NCI-H748 (cell line): ENCODE results near the gene SLC10A7.
A peak's percentile ranks its signal among the peaks of the same experiment; 100 is the strongest.

Experiments used
- DNase-seq: peaks from one replicate; lab custom pipeline; 2025; ENCODE audit not compliant: unreplicated experiment; lab: John Stamatoyannopoulos, UW

Gene SLC10A7

GRCh38 chr4:146224326-146224966, 297.3 kb downstream of the SLC10A7 start:
- peak; percentile 2 for DNase-seq

DNA sequence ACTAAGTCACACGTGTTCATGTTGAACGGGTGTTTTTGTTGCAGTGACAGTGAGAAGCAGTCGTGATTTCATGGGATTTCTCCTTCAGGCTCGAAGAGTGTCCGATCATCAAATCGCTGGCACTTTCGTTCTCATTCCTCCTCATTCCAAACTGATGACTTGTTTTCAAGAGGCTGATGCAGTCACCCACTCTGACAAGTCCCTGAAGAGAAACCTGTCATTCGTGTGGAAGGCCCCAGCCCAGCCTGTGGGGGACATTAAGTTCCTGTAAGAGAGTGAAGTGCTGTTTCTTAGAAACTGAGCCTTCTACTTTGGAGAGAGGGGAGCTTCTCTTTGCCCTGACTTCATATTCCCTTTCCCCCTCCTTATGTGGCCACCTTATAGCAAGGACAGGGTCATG, 299.4 kb downstream of the SLC10A7 start:
- DNase-seq: no peak

- DNase-seq: no peak
Observed at GRCh38 chr4:146214238-146214637, 307.5 kb downstream of the SLC10A7 start, which contains the start of gene REELD1. REELD1 (plus strand) TSS chr4:146214538; CDS start chr4:146216953, 2,415 bp downstream.

GRCh38 chr4:146212781-146213180, 309.0 kb downstream of the SLC10A7 start:
- DNase-seq: no peak

- DNase-seq: no peak
Observed at GRCh38 chr4:146211440-146211839, 310.3 kb downstream of the SLC10A7 start.

- no peak for DNase-seq
Observed at GRCh38 chr4:146210890-146211289, 310.9 kb downstream of the SLC10A7 start.

- no peak for DNase-seq
Observed at GRCh38 chr4:146207410-146207809, 314.3 kb downstream of the SLC10A7 start.
